Body of pancreas (tissue), 4 donors: ENCODE data around the gene CEMIP2. TPM values are rescaled to one million over a fixed set of nuclear protein-coding genes. Genes with fewer than 3 reads are reported as not detected.
A peak's percentile ranks its signal among the peaks of the same experiment; 100 is the strongest.

Experiments
- ATAC-seq: fragments of 150-250 bp; one replicate; pipeline ENCODE4 v1.9.1; 2016
- DNase-seq, 4 donors: peaks; one replicate each; pipeline ENCODE4 v3.0.0-alpha.2; 2019
- H3K27ac ChIP-seq, 4 donors: fragments of 200-600 bp; sonication (generic); 1 replicate in 3 of 4; 2 replicates in 1 of 4; pipeline versions ENCODE4 v1.5.1 to v1.6.1; 2016 to 2019; ENCODE audit warnings: mild to moderate bottlenecking in 1 of 4, mixed read lengths in 1 of 4, moderate library complexity in 1 of 4
- H3K27me3 ChIP-seq, 2 donors: fragments of 200-600 bp; sonication (generic); one replicate each; pipeline ENCODE4 v1.6.0; 2016; ENCODE audit warnings: mild to moderate bottlenecking in 1 of 2
- H3K36me3 ChIP-seq, 2 donors: fragments of 200-600 bp; sonication (generic); replicated peaks in 1 of 2; 2 replicates each; pipeline ENCODE4 v1.5.1; 2016; ENCODE audit warnings: low read depth in 2 of 2; ENCODE audit not compliant: insufficient read depth in 1 of 2
- H3K4me1 ChIP-seq: fragments of 200-600 bp; sonication (generic); one replicate; pipeline ENCODE4 v1.6.0; 2016
- H3K4me3 ChIP-seq, 2 donors: fragments of 200-600 bp; sonication (generic); 1 replicate in 1 of 2; 2 replicates in 1 of 2; pipeline ENCODE4 v1.5.1; 2016 to 2019
- H3K9me3 ChIP-seq, 3 donors: fragments of 200-600 bp; sonication (generic); 1 replicate in 2 of 3; 2 replicates in 1 of 3; pipeline ENCODE4 v1.5.1; 2016
- CTCF ChIP-seq, 7 experiments: fragments of 450-650 bp in 4 of 7; fragments of 200-600 bp in 3 of 7; sonication (generic) in 3 of 7; IDR thresholded peaks; one replicate each; pipeline ENCODE4 v1.5.1; 2016 to 2019; ENCODE audit warnings: antibody characterized with exemption in 7 of 7
- POLR2A ChIP-seq, 3 donors: fragments of 450-650 bp; IDR thresholded peaks; one replicate each; pipeline ENCODE4 v1.6.1; 2016; ENCODE audit warnings: antibody characterized with exemption in 3 of 3, mild to moderate bottlenecking in 2 of 3
- WGBS, 2 donors: methylation state at CpG; one replicate each; pipeline ENCODE4 v1.1.5; 2017; 5-methylcytosine and 5-hydroxymethylcytosine counted together
- intact Hi-C: fragments of 100-400 bp; cut with DNase I; formaldehyde crosslinking; loops from one replicate; pipeline ENCODE4 v1.15.1; 2023
- total RNA-seq, 2 donors: library from RNA; depleted of rRNA; stranded (reverse); fragments of >200 nt; gene quantifications; one replicate each; pipeline ENCODE4 v1.1.0, GENCODE V29; 2016

CEMIP2 gene
- total RNA-seq, 2 donors from 2014 or later = 28.3 to 33.0 TPM

GRCh38 chr9:71655141-71655540 lies 113.2 kb downstream of the CEMIP2 start:
- WGBS, 2 donors = 59 to 60% methylated on average over 6 of the region's 6 CpGs
- no peaks in the 10 kb centered on the region for H3K36me3 ChIP-seq
- H3K4me1 ChIP-seq = no peaks in the 10 kb centered on the region
- intact Hi-C loops = no loop called here
- no peak overlapping the region for H3K4me3 ChIP-seq
- no peaks in the 10 kb centered on the region for H3K9me3 ChIP-seq
- H3K27ac ChIP-seq = no peak overlapping the region
- H3K27me3 ChIP-seq = no peaks in the 10 kb centered on the region
- no peak for TF ChIP-seq CTCF (IDR thresholded peaks at IDR 0.05)
- TF ChIP-seq POLR2A (IDR thresholded peaks at IDR 0.05) = no peak
- ATAC-seq (no peak), DNase-seq (no peak)

GRCh38 chr9:71652480-71652879 lies 115.8 kb downstream of the CEMIP2 start:
- H3K27me3 ChIP-seq = no peaks in the 10 kb centered on the region
- TF ChIP-seq CTCF (IDR thresholded peaks at IDR 0.05) = no peak
- no peak for TF ChIP-seq POLR2A (IDR thresholded peaks at IDR 0.05)
- no peaks in the 10 kb centered on the region for H3K9me3 ChIP-seq
- no peak overlapping the region for H3K27ac ChIP-seq
- no peaks in the 10 kb centered on the region for H3K36me3 ChIP-seq
- ATAC-seq = no peak
- intact Hi-C loops = no loop called here
- H3K4me1 ChIP-seq = no peaks in the 10 kb centered on the region
- H3K4me3 ChIP-seq = no peak overlapping the region
- DNase-seq = no peak

- H3K4me3 ChIP-seq = no peak overlapping the region
- H3K9me3 ChIP-seq = no peaks in the 10 kb centered on the region
- ATAC-seq = no peak
- H3K27me3 ChIP-seq = no peaks in the 10 kb centered on the region
- no peak for TF ChIP-seq CTCF (IDR thresholded peaks at IDR 0.05)
- TF ChIP-seq POLR2A (IDR thresholded peaks at IDR 0.05) = no peak
- no peaks in the 10 kb centered on the region for H3K36me3 ChIP-seq
- no peak for DNase-seq
- H3K27ac ChIP-seq = no peak overlapping the region
- 74 to 78% methylated on average over 1 of the region's 1 CpG for WGBS, 2 donors
- intact Hi-C loops = no loop called here
- no peaks in the 10 kb centered on the region for H3K4me1 ChIP-seq
Observed at GRCh38 chr9:71648453-71648852, 119.9 kb downstream of the CEMIP2 start.

- H3K4me1 ChIP-seq = no peaks in the 10 kb centered on the region
- intact Hi-C loops = no loop called here
- H3K9me3 ChIP-seq = no peaks in the 10 kb centered on the region
- no peak overlapping the region for H3K4me3 ChIP-seq
- no peaks in the 10 kb centered on the region for H3K36me3 ChIP-seq
- DNase-seq (peak; percentile 21 to 67 (median 40)), ATAC-seq (no peak)
- H3K27me3 ChIP-seq = no peaks in the 10 kb centered on the region
- WGBS, 2 donors = 39 to 69% methylated on average over 7 of the region's 7 CpGs
- H3K27ac ChIP-seq = no peak overlapping the region
- TF ChIP-seq POLR2A (IDR thresholded peaks at IDR 0.05) = no peak
- TF ChIP-seq CTCF (IDR thresholded peaks at IDR 0.05) = no peak
Observed at GRCh38 chr9:71647094-71647591, 121.2 kb downstream of the CEMIP2 start.

- Histone ChIP-seq H3K9me3 (no peaks in the 10 kb centered on the region), H3K4me1 (no peaks in the 10 kb centered on the region), H3K27me3 (no peaks in the 10 kb centered on the region), H3K36me3 (no peaks in the 10 kb centered on the region), H3K27ac (no peak overlapping the region), H3K4me3 (no peak overlapping the region)
- intact Hi-C loops = no loop called here
- WGBS, 2 donors = 82 to 94% methylated on average over 1 of the region's 1 CpG
- TF ChIP-seq POLR2A (IDR thresholded peaks at IDR 0.05) (no peak), CTCF (IDR thresholded peaks at IDR 0.05) (no peak)
- DNase-seq (no peak), ATAC-seq (no peak)
Observed at GRCh38 chr9:71646131-71646530, 122.2 kb downstream of the CEMIP2 start.
